Ishikawa (cell line): Measurements from ENCODE around the gene SAPCD2.

ENCODE experiments used
- CEBPB ChIP-seq: IDR thresholded peaks from 2 replicates; pipeline ENCODE4 v1.6.1; 2012
- CREB1 ChIP-seq: IDR thresholded peaks from 2 replicates; pipeline ENCODE4 v1.6.1; 2012; ENCODE audit warnings: low read depth
- EGR1 ChIP-seq: IDR thresholded peaks from 2 replicates; pipeline ENCODE4 v1.6.1; 2012
- EP300 ChIP-seq: IDR thresholded peaks from 2 replicates; pipeline ENCODE4 v1.6.1; 2012; ENCODE audit warnings: borderline replicate concordance
- FOXM1 ChIP-seq: IDR thresholded peaks from 2 replicates; pipeline ENCODE4 v1.6.1; 2012; ENCODE audit warnings: low read depth, borderline replicate concordance
- NFIC ChIP-seq: IDR thresholded peaks from 2 replicates; pipeline ENCODE4 v1.6.1; 2012
- RAD21 ChIP-seq: IDR thresholded peaks from 2 replicates; pipeline ENCODE4 v1.6.1; 2012; ENCODE audit warnings: low read depth
- REST ChIP-seq: IDR thresholded peaks from 2 replicates; pipeline ENCODE4 v1.6.1; 2012; ENCODE audit warnings: low read depth, mild to moderate bottlenecking
- TAF1 ChIP-seq: IDR thresholded peaks from 2 replicates; pipeline ENCODE4 v1.6.1; 2012; ENCODE audit warnings: low read depth, mild to moderate bottlenecking
- TCF12 ChIP-seq: IDR thresholded peaks from 2 replicates; pipeline ENCODE4 v1.6.1; 2012; ENCODE audit warnings: low read depth
- TEAD4 ChIP-seq: IDR thresholded peaks from 2 replicates; pipeline ENCODE4 v1.6.1; 2012
- USF1 ChIP-seq: IDR thresholded peaks from 2 replicates; pipeline ENCODE4 v1.6.1; 2012
- YY1 ChIP-seq: IDR thresholded peaks from 2 replicates; pipeline ENCODE4 v1.6.1; 2012; ENCODE audit warnings: low read depth
- TF ChIP-seq, protein P1 (sequence below): IDR thresholded peaks from 2 replicates; pipeline ENCODE4 v1.6.1; 2012

GRCh38 chr9:137021568-137021978, 48.8 kb downstream of the SAPCD2 start:
- no peak for TF ChIP-seq CREB1
- no peak for TF ChIP-seq YY1
- TF ChIP-seq USF1, result no peak
- TF ChIP-seq, protein P1, sequence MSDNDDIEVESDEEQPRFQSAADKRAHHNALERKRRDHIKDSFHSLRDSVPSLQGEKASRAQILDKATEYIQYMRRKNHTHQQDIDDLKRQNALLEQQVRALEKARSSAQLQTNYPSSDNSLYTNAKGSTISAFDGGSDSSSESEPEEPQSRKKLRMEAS, result no peak
- no peak for TF ChIP-seq FOXM1
- no peak for TF ChIP-seq TAF1
- TF ChIP-seq EGR1, result no peak
- no peak for TF ChIP-seq REST
- no peak for TF ChIP-seq EP300
- TF ChIP-seq NFIC, result no peak
- TF ChIP-seq CEBPB, result no peak
- TF ChIP-seq RAD21, result no peak
- no peak for TF ChIP-seq TCF12
- no peak for TF ChIP-seq TEAD4
